Fibroblast of villous mesenchyme (primary cell): Measurements from ENCODE around the gene ERMARD. TPM values are rescaled to one million over a fixed set of nuclear protein-coding genes. Genes with fewer than 3 reads are reported as not detected.

ENCODE experiments used
- DNase-seq: peaks from one replicate; pipeline ENCODE4 v3.0.0-alpha.2; 2010; ENCODE audit warnings: low read depth
- H3K4me3 ChIP-seq: 2 replicates; pipeline ENCODE4 v1.5.1; 2011; ENCODE audit warnings: low read depth, mild to moderate bottlenecking, low read length
- CTCF ChIP-seq: IDR thresholded peaks from 2 replicates; pipeline ENCODE4 v1.5.1; 2012; ENCODE audit warnings: low read depth, mild to moderate bottlenecking, low read length; ENCODE audit not compliant: insufficient read depth
- total RNA-seq: library from RNA; depleted of rRNA; stranded (reverse); fragments of >200 nt; gene quantifications from 2 replicates; pipeline ENCODE4 v1.2.3, GENCODE V29; 2012

Gene ERMARD
- total RNA-seq, 1 donor: 28.5 TPM

GRCh38 chr6:169827290-169827717 lies 75.9 kb downstream of the ERMARD start:
- H3K4me3 ChIP-seq: no peak overlapping the region
- no peak for DNase-seq
- TF ChIP-seq CTCF: no peak

GRCh38 chr6:169828176-169828575 lies 76.8 kb downstream of the ERMARD start:
- no peak for DNase-seq
- no peak for TF ChIP-seq CTCF
- H3K4me3 ChIP-seq: no peak overlapping the region

GRCh38 chr6:169829786-169830185 lies 78.4 kb downstream of the ERMARD start:
- no peak overlapping the region for H3K4me3 ChIP-seq
- DNase-seq: no peak
- no peak for TF ChIP-seq CTCF

DNA sequence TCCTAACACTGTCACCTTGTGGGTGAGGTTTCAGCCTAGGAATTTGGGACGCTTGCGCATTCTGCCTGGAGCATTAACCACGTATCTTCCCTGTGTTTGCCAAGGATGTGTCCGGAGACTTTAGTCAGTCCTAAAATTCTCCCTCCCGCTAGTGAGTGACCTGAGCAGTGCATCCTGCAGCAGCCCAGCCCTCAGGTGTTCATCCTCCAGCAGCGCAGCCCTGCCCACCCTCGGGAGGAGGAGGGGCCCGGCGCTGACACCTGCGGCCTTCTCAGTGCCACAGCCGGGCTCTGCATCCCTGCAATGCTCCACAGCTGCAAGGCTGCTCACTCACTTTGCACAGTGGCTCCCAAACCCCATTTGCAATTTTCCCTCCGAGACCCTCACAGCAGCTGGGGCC lies 79.5 kb downstream of the ERMARD start:
- TF ChIP-seq CTCF: no peak
- DNase-seq: no peak
- no peak overlapping the region for H3K4me3 ChIP-seq

Other genes starting within 250 kb of the ERMARD start
- 14.8 and 18.1 TPM in 2 replicates for gene WDR27, start 49.6 kb upstream of the ERMARD start, total RNA-seq
- gene C6orf120, start 49.5 kb upstream of the ERMARD start, total RNA-seq: 47.0 and 57.9 TPM in 2 replicates
- 13.5 and 17.7 TPM in 2 replicates for gene PHF10, start 27.1 kb upstream of the ERMARD start, total RNA-seq
- 1.3 TPM in 2 replicates for gene DYNLT2, start 50 bp upstream of the ERMARD start, total RNA-seq